ENCODE results near the gene FBXL15. TPM values are rescaled to one million over a fixed set of nuclear protein-coding genes. Genes with fewer than 3 reads are reported as not detected.

FBXL15 gene
- total RNA-seq, 2 experiments from 2014 or later, result 14.1 to 15.7 TPM

- Mint-ChIP-seq H3K4me3 (no peak overlapping the region), H3K27me3 (no peaks in the 10 kb centered on the region), H3K9me3 (no peaks in the 10 kb centered on the region), H3K27ac (peak overlapping the region; percentile 57), H3K4me1 (ENCODE audit: low read depth) (peaks cover 43% of the 10 kb centered on the region), H3K36me3 (ENCODE audit: low read depth) (peaks cover 49% of the 10 kb centered on the region)
- ChIA-PET POLR2A (interaction anchor here (0.7 to 6.4 kb wide), 7 partner anchors 6 to 152 kb away, joined by 3 to 88 read pairs (median 5); partner anchors contain the start of genes C10orf95, FBXL15 and NFKB2), CTCF (interaction anchor here (1.8 to 15.2 kb wide), 4 partner anchors 9 to 172 kb away, joined by 6 to 143 read pairs (median 18); partner anchors contain the start of gene FBXL15)
- no peak for ATAC-seq
- no peak for TF ChIP-seq CTCF (IDR thresholded peaks at IDR 0.05)
- DNase-seq, result no peak
- intact Hi-C loops (cut with micrococcal nuclease), result no loop called here
These were observed 18.1 kb upstream of the FBXL15 start for GRCh38 chr10:102402512-102402896.

- no peaks in the 10 kb centered on the region for H3K9me3 Mint-ChIP-seq
- no peak overlapping the region for H3K4me3 Mint-ChIP-seq
- ChIA-PET CTCF (interaction anchor here (0.8 to 15.2 kb wide), 10 partner anchors 8 to 173 kb away, joined by 3 to 143 read pairs (median 6); partner anchors contain the start of gene FBXL15), POLR2A (interaction anchor here (1.0 to 6.4 kb wide), 5 partner anchors 7 to 48 kb away, joined by 3 to 88 read pairs (median 13); partner anchors contain the start of genes C10orf95, FBXL15 and NFKB2)
- peaks cover 40% of the 10 kb centered on the region for H3K4me1 Mint-ChIP-seq (ENCODE audit: low read depth)
- DNase-seq, result no peak
- ATAC-seq, result no peak
- no peak overlapping the region for H3K27ac Mint-ChIP-seq
- peaks cover 43% of the 10 kb centered on the region for H3K36me3 Mint-ChIP-seq (ENCODE audit: low read depth)
- no peak for TF ChIP-seq CTCF (IDR thresholded peaks at IDR 0.05)
- intact Hi-C loops (cut with micrococcal nuclease), result no loop called here
- H3K27me3 Mint-ChIP-seq, result no peaks in the 10 kb centered on the region
These were observed 17.5 kb upstream of the FBXL15 start for GRCh38 chr10:102403115-102403514.

GRCh38 chr10:102404361-102405107 lies 16.1 kb upstream of the FBXL15 start:
- peak; percentile 24 for DNase-seq
- no peak for TF ChIP-seq CTCF (IDR thresholded peaks at IDR 0.05)
- no peaks in the 10 kb centered on the region for H3K27me3 Mint-ChIP-seq
- ATAC-seq, result no peak
- ChIA-PET CTCF (interaction anchor here (1.0 to 15.2 kb wide), 10 partner anchors 9 to 174 kb away, joined by 3 to 143 read pairs (median 5); partner anchors contain the start of gene FBXL15), POLR2A (interaction anchor here (0.6 to 6.4 kb wide), 12 partner anchors 8 to 81 kb away, joined by 3 to 88 read pairs (median 5); partner anchors contain the start of genes CUEDC2, FBXL15 and NFKB2)
- peaks cover 37% of the 10 kb centered on the region for H3K4me1 Mint-ChIP-seq (ENCODE audit: low read depth)
- H3K27ac Mint-ChIP-seq, result no peak overlapping the region
- intact Hi-C loops (cut with micrococcal nuclease), result no loop called here
- no peaks in the 10 kb centered on the region for H3K9me3 Mint-ChIP-seq
- H3K4me3 Mint-ChIP-seq, result no peak overlapping the region
- peaks cover 32% of the 10 kb centered on the region for H3K36me3 Mint-ChIP-seq (ENCODE audit: low read depth)

- ChIA-PET POLR2A (interaction anchor here (0.6 to 6.4 kb wide), 12 partner anchors 9 to 268 kb away, joined by 3 to 88 read pairs (median 5); partner anchors contain the start of genes CUEDC2, FBXL15 and NFKB2), CTCF (interaction anchor here (1.1 to 15.2 kb wide), 5 partner anchors 11 to 175 kb away, joined by 3 to 143 read pairs (median 4); partner anchors contain the start of gene FBXL15)
- TF ChIP-seq CTCF (IDR thresholded peaks at IDR 0.05), result no peak
- ATAC-seq, result no peak
- no peak overlapping the region for H3K27ac Mint-ChIP-seq
- no peaks in the 10 kb centered on the region for H3K27me3 Mint-ChIP-seq
- peaks cover 37% of the 10 kb centered on the region for H3K4me1 Mint-ChIP-seq (ENCODE audit: low read depth)
- H3K4me3 Mint-ChIP-seq, result no peak overlapping the region
- H3K36me3 Mint-ChIP-seq (ENCODE audit: low read depth), result peaks cover 26% of the 10 kb centered on the region
- intact Hi-C loops (cut with micrococcal nuclease), result no loop called here
- H3K9me3 Mint-ChIP-seq, result no peaks in the 10 kb centered on the region
- peak; percentile 16 for DNase-seq
These were observed 15.5 kb upstream of the FBXL15 start for GRCh38 chr10:102405108-102405571.

All from activated CD8-positive, alpha-beta T cell treated with anti-CD3 and anti-CD28 coated beads for 36 hours (primary cell).